SK-N-SH treated with all-trans-retinoic acid at 6 μM for 48 hours (cell line): ENCODE data around the gene DLG1.

ENCODE experiments used
- CREB5 ChIP-seq: fragments of 250-450 bp; sonication (Bioruptor Pico); IDR thresholded peaks from 2 replicates; pipeline ENCODE4 v1.5.1; 2020; ENCODE audit warnings: low read depth, mild to moderate bottlenecking, moderate library complexity
- ZFP3 ChIP-seq: fragments of 250-450 bp; sonication (Bioruptor Pico); IDR thresholded peaks from 2 replicates; pipeline ENCODE4 v1.5.0; 2020; ENCODE audit warnings: mild to moderate bottlenecking, moderate library complexity

GRCh38 chr3:197195326-197195725 lies 103.1 kb downstream of the DLG1 start:
- TF ChIP-seq CREB5 (CRISPR knock-in tag) = no peak
- TF ChIP-seq ZFP3 (CRISPR knock-in tag) = no peak
